Measurements from ENCODE around the gene SH3RF3. TPM values are rescaled to one million over a fixed set of nuclear protein-coding genes. Genes with fewer than 3 reads are reported as not detected.
A peak's percentile ranks its signal among the peaks of the same experiment; 100 is the strongest.

Gene SH3RF3
- total and polyA plus RNA-seq, 4 experiments from 2014 or later = 0.26 to 2.2 (median 2.1) TPM; not detected in 1

DNA sequence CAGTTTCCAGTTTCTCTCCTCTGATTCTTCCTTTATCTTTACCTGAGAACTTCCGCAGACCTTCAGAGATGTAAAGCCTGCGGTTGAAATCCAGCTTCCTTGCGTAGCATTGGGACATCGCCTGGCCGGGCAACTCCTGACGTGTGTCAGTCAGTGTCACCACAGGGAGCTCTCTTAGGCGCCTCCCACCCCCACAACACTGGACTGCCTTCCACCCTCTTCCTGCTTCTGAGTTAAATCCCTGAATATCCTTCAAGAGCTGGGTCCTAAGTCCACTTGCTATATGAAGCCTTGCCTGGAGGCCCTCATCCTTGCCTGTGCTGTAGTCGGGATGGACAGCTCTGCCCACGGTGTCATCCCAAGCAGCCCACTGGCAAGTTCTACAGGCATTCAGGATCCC is 305.3 kb downstream of the SH3RF3 start:
- H3K27ac Mint-ChIP-seq = peak overlapping the region in 1 of 7 donors; percentile 53
- no peak overlapping the region for H3K4me3 ChIP-seq (ENCODE audit: low read length in 2 of 2)

GRCh38 chr2:109435066-109435690 is 306.2 kb downstream of the SH3RF3 start:
- no peak overlapping the region for H3K27ac Mint-ChIP-seq
- no peaks in the 10 kb centered on the region for H3K4me1 ChIP-seq (ENCODE audit: insufficient read depth, low read length)
- no peak for DNase-seq
- no peaks in the 10 kb centered on the region for H3K9me3 ChIP-seq (ENCODE audit: control insufficient read depth in 1 of 2, low read length in 2 of 2)
- peaks cover 0 to 4% of the 10 kb centered on the region in 2 donors for H3K36me3 Mint-ChIP-seq
- ChIA-PET CTCF (ENCODE audit: partially characterized antibody) (interaction anchor here (1.1 kb wide), 1 partner anchor 10 kb away, joined by 3 read pairs; no protein-coding TSS in a partner anchor), POLR2A (ENCODE audit: partially characterized antibody) (no interaction called here)
- H3K27ac ChIP-seq (ENCODE audit: low read depth, low read length) = no peak overlapping the region
- H3K27me3 ChIP-seq (ENCODE audit: insufficient read depth, low read length) = no peaks in the 10 kb centered on the region
- H3K27me3 Mint-ChIP-seq = peaks cover 0 to 4% of the 10 kb centered on the region in 2 donors
- H3K4me1 Mint-ChIP-seq = no peaks in the 10 kb centered on the region
- no peak overlapping the region for H3K4me3 Mint-ChIP-seq
- peaks cover 0 to 7% (median under 1%) of the 10 kb centered on the region in 8 donors for H3K9me3 Mint-ChIP-seq
- intact Hi-C loops (cut with micrococcal nuclease) = no loop called here
- H3K36me3 ChIP-seq (ENCODE audit: insufficient read depth, low read length) = no peaks in the 10 kb centered on the region
- H3K4me3 ChIP-seq (ENCODE audit: low read length in 2 of 2) = no peak overlapping the region

More for the DNA sequence above, 305.3 kb downstream of the SH3RF3 start:
- Histone ChIP-seq H3K27me3 (ENCODE audit: insufficient read depth, low read length) (no peaks in the 10 kb centered on the region), H3K27ac (ENCODE audit: low read depth, low read length) (no peak overlapping the region), H3K9me3 (ENCODE audit: control insufficient read depth in 1 of 2, low read length in 2 of 2) (no peaks in the 10 kb centered on the region), H3K4me1 (ENCODE audit: insufficient read depth, low read length) (no peaks in the 10 kb centered on the region), H3K36me3 (ENCODE audit: insufficient read depth, low read length) (no peaks in the 10 kb centered on the region)
- H3K4me3 Mint-ChIP-seq = no peak overlapping the region
- H3K9me3 Mint-ChIP-seq = no peaks in the 10 kb centered on the region
- DNase-seq = no peak
- intact Hi-C loops (cut with micrococcal nuclease) = no loop called here
- ChIA-PET CTCF (ENCODE audit: partially characterized antibody) (no interaction called here), POLR2A (ENCODE audit: partially characterized antibody) (no interaction called here)
- H3K27me3 Mint-ChIP-seq = no peaks in the 10 kb centered on the region
- no peaks in the 10 kb centered on the region for H3K36me3 Mint-ChIP-seq
- H3K4me1 Mint-ChIP-seq = no peaks in the 10 kb centered on the region

GRCh38 chr2:109435901-109436598 is 307.0 kb downstream of the SH3RF3 start:
- Mint-ChIP-seq H3K9me3 (peaks cover 0 to 13% (median 8%) of the 10 kb centered on the region in 8 donors), H3K27ac (no peak overlapping the region), H3K36me3 (peaks cover 0 to 4% of the 10 kb centered on the region in 2 donors), H3K27me3 (peaks cover 0 to 4% of the 10 kb centered on the region in 2 donors), H3K4me3 (no peak overlapping the region), H3K4me1 (no peaks in the 10 kb centered on the region)
- Histone ChIP-seq H3K4me1 (ENCODE audit: insufficient read depth, low read length) (no peaks in the 10 kb centered on the region), H3K4me3 (ENCODE audit: low read length in 2 of 2) (no peak overlapping the region), H3K27me3 (ENCODE audit: insufficient read depth, low read length) (no peaks in the 10 kb centered on the region), H3K9me3 (ENCODE audit: control insufficient read depth in 1 of 2, low read length in 2 of 2) (peaks cover 0 to under 1% of the 10 kb centered on the region in 2 donors), H3K27ac (ENCODE audit: low read depth, low read length) (no peak overlapping the region), H3K36me3 (ENCODE audit: insufficient read depth, low read length) (no peaks in the 10 kb centered on the region)
- intact Hi-C loops (cut with micrococcal nuclease) = no loop called here
- ChIA-PET POLR2A (ENCODE audit: partially characterized antibody) (no interaction called here), CTCF (ENCODE audit: partially characterized antibody) (interaction anchor here (1.1 kb wide), 1 partner anchor 9 kb away, joined by 3 read pairs; no protein-coding TSS in a partner anchor)
- DNase-seq = no peak

DNA sequence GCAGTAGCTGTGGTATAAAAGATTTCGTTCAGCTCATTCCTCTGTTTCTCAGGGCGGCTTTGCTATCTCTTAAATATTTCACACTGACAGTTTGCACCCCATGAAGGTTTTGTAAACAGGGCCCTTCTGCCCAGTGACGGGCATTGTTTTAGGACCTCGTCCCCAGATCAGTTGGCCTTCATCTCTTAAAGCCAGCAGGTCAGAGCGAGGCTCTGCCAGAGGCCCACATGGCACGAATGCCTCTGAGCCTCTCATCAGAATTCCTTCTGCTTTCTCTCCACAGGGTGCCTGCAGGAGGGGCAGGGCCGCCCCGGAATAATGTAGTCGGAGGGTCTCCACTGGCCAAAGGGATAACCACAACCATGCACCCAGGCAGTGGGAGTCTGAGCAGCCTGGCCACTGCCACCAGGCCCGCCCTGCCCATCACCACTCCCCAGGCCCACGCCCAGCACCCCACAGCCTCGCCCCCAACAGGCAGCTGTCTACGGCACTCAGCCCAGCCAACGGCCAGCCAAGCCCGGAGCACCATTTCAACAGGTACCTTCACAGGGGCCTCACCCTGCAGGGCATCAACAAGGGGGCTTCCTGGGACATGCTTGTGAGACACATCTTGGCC is 307.7 kb downstream of the SH3RF3 start:
- Mint-ChIP-seq H3K4me3 (no peak overlapping the region), H3K4me1 (no peaks in the 10 kb centered on the region), H3K27me3 (peaks cover 0 to 7% of the 10 kb centered on the region in 2 donors), H3K36me3 (peaks cover 5 to 9% of the 10 kb centered on the region in 2 donors), H3K9me3 (peaks cover 4 to 20% (median 14%) of the 10 kb centered on the region in 8 donors), H3K27ac (no peak overlapping the region)
- intact Hi-C loops (cut with micrococcal nuclease) = no loop called here
- Histone ChIP-seq H3K36me3 (ENCODE audit: insufficient read depth, low read length) (no peaks in the 10 kb centered on the region), H3K27me3 (ENCODE audit: insufficient read depth, low read length) (no peaks in the 10 kb centered on the region), H3K9me3 (ENCODE audit: control insufficient read depth in 1 of 2, low read length in 2 of 2) (peaks cover 0 to 6% of the 10 kb centered on the region in 2 donors), H3K27ac (ENCODE audit: low read depth, low read length) (no peak overlapping the region), H3K4me3 (ENCODE audit: low read length in 2 of 2) (no peak overlapping the region), H3K4me1 (ENCODE audit: insufficient read depth, low read length) (no peaks in the 10 kb centered on the region)
- no peak for DNase-seq
- CTCF ChIA-PET (ENCODE audit: partially characterized antibody) = no interaction called here
- POLR2A ChIA-PET (ENCODE audit: partially characterized antibody) = no interaction called here

DNA sequence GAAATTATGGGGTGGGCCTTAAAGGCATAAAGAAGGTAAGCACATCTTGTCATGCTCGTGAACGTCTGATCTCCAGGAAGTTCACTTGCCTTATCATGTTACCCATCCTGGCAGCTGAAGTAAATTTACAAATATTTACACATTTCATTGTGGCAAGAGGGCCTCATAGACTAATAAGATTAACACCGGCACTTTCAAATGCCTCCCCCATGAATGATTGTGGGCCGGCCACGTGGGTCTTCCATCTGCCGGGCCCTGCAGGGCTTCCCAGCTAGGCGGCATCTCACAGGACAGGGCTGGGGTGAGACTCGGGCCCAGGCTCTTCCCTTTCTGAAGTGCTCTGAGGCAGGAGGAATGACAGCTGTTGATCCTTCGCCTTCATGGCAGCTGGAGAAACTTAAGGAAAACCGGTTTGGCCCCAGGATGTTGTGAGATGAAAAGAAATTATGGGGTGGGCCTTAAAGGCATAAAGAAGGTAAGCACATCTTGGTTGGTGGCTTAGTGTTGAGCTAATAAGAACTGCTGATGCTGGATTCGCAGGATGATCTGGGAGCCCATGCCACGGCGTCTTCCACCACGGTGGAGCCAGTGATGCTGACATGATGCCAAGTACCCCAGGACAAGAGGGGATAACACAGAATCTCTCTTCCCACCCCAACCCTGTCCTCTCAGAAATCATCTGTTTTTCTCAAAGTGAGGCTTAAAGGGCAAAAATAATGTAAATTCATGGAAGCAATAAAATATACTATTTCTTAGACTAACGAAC is 308.5 kb downstream of the SH3RF3 start:
- Histone ChIP-seq H3K27me3 (ENCODE audit: insufficient read depth, low read length) (no peaks in the 10 kb centered on the region), H3K36me3 (ENCODE audit: insufficient read depth, low read length) (no peaks in the 10 kb centered on the region), H3K4me3 (ENCODE audit: low read length in 2 of 2) (no peak overlapping the region), H3K9me3 (ENCODE audit: control insufficient read depth in 1 of 2, low read length in 2 of 2) (peaks cover 0 to 6% of the 10 kb centered on the region in 2 donors), H3K27ac (ENCODE audit: low read depth, low read length) (no peak overlapping the region), H3K4me1 (ENCODE audit: insufficient read depth, low read length) (no peaks in the 10 kb centered on the region)
- Mint-ChIP-seq H3K27me3 (peaks cover 0 to 7% of the 10 kb centered on the region in 2 donors), H3K4me1 (no peaks in the 10 kb centered on the region), H3K9me3 (peaks cover 6 to 28% (median 21%) of the 10 kb centered on the region in 8 donors), H3K4me3 (no peak overlapping the region), H3K36me3 (peaks cover 5 to 9% of the 10 kb centered on the region in 2 donors), H3K27ac (no peak overlapping the region)
- intact Hi-C loops (cut with micrococcal nuclease) = no loop called here
- DNase-seq = no peak
- POLR2A ChIA-PET (ENCODE audit: partially characterized antibody) = no interaction called here
- CTCF ChIA-PET (ENCODE audit: partially characterized antibody) = no interaction called here

GRCh38 chr2:109438146-109438545 is 309.1 kb downstream of the SH3RF3 start:
- DNase-seq = no peak
- H3K4me3 Mint-ChIP-seq = no peak overlapping the region
- Histone ChIP-seq H3K27me3 (ENCODE audit: insufficient read depth, low read length) (no peaks in the 10 kb centered on the region), H3K27ac (ENCODE audit: low read depth, low read length) (no peak overlapping the region), H3K4me3 (ENCODE audit: low read length in 2 of 2) (no peak overlapping the region), H3K9me3 (ENCODE audit: control insufficient read depth in 1 of 2, low read length in 2 of 2) (peaks cover 0 to 6% of the 10 kb centered on the region in 2 donors), H3K4me1 (ENCODE audit: insufficient read depth, low read length) (no peaks in the 10 kb centered on the region), H3K36me3 (ENCODE audit: insufficient read depth, low read length) (no peaks in the 10 kb centered on the region)
- ChIA-PET POLR2A (ENCODE audit: partially characterized antibody) (no interaction called here), CTCF (ENCODE audit: partially characterized antibody) (no interaction called here)
- H3K36me3 Mint-ChIP-seq = peaks cover 5 to 9% of the 10 kb centered on the region in 2 donors
- peaks cover 9 to 34% (median 26%) of the 10 kb centered on the region in 8 donors for H3K9me3 Mint-ChIP-seq
- intact Hi-C loops (cut with micrococcal nuclease) = no loop called here
- peaks cover 0 to 7% of the 10 kb centered on the region in 2 donors for H3K27me3 Mint-ChIP-seq
- H3K4me1 Mint-ChIP-seq = no peaks in the 10 kb centered on the region
- no peak overlapping the region for H3K27ac Mint-ChIP-seq
